HG02623 (cell line): ENCODE data around the gene PEX14.

Experiments used
- ATAC-seq: cut with Tn5 transposase; IDR thresholded peaks from one replicate; pipeline ENCODE4 v1.9.1; 2021; ENCODE audit warnings: moderate library complexity; ENCODE audit not compliant: unreplicated experiment

The PEX14 gene

GRCh38 chr1:10642403-10643080, 167.8 kb downstream of the PEX14 start:
- no peak for ATAC-seq

- ATAC-seq, result no peak
Measured at GRCh38 chr1:10643607-10644306, 169.0 kb downstream of the PEX14 start.

GRCh38 chr1:10644307-10645128, 169.8 kb downstream of the PEX14 start:
- ATAC-seq, result no peak

GRCh38 chr1:10646347-10646861, 171.7 kb downstream of the PEX14 start:
- ATAC-seq, result no peak

- ATAC-seq, result no peak
Measured at GRCh38 chr1:10647414-10648170, 172.8 kb downstream of the PEX14 start.

GRCh38 chr1:10648689-10649516, 174.2 kb downstream of the PEX14 start:
- no peak for ATAC-seq

- ATAC-seq, result no peak
Measured at GRCh38 chr1:10649517-10650201, 174.9 kb downstream of the PEX14 start.

GRCh38 chr1:10650556-10651388, 176.0 kb downstream of the PEX14 start:
- no peak for ATAC-seq

GRCh38 chr1:10651389-10651766, 176.6 kb downstream of the PEX14 start:
- no peak for ATAC-seq

GRCh38 chr1:10651793-10652192, 177.0 kb downstream of the PEX14 start:
- no peak for ATAC-seq

- no peak for ATAC-seq
Measured at GRCh38 chr1:10652626-10653025, 177.9 kb downstream of the PEX14 start.

- no peak for ATAC-seq
Measured at GRCh38 chr1:10653370-10654125, 178.8 kb downstream of the PEX14 start.

- ATAC-seq, result no peak
Measured at GRCh38 chr1:10655002-10655401, 180.3 kb downstream of the PEX14 start.

GRCh38 chr1:10656431-10656830, 181.7 kb downstream of the PEX14 start:
- no peak for ATAC-seq

- no peak for ATAC-seq
Measured at GRCh38 chr1:10657088-10657847, 182.5 kb downstream of the PEX14 start.

GRCh38 chr1:10658396-10659066, 183.8 kb downstream of the PEX14 start:
- no peak for ATAC-seq

- no peak for ATAC-seq
Measured at GRCh38 chr1:10659218-10659617, 184.5 kb downstream of the PEX14 start.
